ENCODE results near the gene LRRIQ1.

Gene LRRIQ1

DNA sequence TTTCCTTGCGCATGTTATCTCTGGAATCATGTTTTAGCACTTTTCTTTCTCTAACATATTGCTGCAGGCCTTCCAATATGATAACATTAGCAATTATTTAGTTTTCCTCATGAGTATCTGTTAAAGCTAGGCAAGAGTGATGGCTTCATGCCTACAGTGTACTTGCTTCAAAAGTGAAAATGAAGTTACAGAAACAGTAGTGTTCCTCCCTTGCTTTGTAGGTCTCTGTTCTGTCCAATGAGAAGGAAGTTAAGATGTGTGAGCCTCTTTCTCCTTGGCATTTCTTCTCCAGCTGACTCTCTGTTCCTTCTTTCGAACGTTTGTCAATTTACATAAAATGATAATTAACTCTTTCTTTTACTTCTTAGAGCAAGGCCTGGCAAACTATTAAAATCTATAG, 22.2 kb downstream of the LRRIQ1 start:
- DNase-seq, result no peak

DNA sequence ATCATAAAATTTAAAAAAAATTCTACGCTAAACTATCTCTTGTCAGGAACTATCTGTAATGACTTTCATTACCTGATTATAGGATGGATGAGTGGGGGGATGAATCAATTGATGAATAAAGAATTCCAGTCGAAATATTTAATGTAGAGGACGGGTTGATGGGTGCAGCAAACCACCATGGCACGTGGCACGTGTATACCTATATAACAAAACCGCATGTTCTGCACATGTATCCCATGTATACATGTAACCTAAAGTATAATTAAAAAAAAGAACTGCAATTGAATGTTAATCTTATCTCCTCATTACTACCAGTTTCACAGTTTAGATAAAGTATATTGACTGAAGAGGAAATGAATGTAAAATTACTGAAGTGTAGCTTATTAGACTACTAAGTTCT, 23.4 kb downstream of the LRRIQ1 start:
- no peak for DNase-seq

- no peak for DNase-seq
Measured at GRCh38 chr12:85060916-85061315, 24.8 kb downstream of the LRRIQ1 start.

- no peak for DNase-seq
Measured at GRCh38 chr12:85065837-85066482, 29.8 kb downstream of the LRRIQ1 start.

- no peak for DNase-seq
Measured at GRCh38 chr12:85072826-85073225, 36.7 kb downstream of the LRRIQ1 start.

DNA sequence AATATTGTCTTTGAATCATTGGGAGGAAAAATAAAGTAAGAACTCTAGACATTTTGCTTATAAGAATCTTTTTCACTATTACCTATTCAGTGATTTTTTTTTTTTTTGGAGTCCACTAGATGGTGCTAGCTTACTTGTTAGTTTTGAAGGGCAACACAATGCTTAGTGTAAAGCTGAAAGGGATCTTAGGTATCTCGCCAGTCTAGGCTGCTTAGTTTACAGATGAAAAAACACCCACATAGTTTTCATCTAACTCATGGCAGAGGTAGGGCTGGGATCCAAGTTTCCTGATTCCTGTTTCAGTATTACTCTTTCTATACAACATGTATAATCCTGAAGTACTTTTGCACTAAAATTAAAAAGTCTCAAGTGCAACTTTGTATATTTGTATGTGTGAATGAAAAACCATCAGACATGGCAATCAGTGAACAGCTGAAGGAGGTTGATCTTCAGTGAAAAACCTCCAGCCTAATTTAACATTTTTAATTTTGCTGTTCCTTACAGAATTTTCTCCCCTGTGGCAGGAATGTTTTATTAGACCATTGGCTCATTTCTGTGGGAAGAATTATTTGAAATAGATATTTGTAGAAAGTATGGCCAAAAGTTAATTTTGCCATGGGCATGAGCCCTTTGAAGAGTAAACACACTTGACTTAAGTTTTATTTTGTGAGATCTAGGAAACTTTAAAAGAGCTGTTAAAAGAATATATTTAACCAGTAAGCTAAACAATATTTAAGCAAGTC, 40.7 kb downstream of the LRRIQ1 start:
- no peak for DNase-seq

GRCh38 chr12:85085066-85085465, 48.9 kb downstream of the LRRIQ1 start:
- DNase-seq, result no peak

GRCh38 chr12:85089792-85090191, 53.6 kb downstream of the LRRIQ1 start:
- no peak for DNase-seq

- no peak for DNase-seq
Measured at GRCh38 chr12:85092814-85093370, 56.7 kb downstream of the LRRIQ1 start.

- no peak for DNase-seq
Measured at GRCh38 chr12:85095501-85095900, 59.4 kb downstream of the LRRIQ1 start.

- no peak for DNase-seq
Measured at GRCh38 chr12:85130646-85131045, 94.5 kb downstream of the LRRIQ1 start.

DNA sequence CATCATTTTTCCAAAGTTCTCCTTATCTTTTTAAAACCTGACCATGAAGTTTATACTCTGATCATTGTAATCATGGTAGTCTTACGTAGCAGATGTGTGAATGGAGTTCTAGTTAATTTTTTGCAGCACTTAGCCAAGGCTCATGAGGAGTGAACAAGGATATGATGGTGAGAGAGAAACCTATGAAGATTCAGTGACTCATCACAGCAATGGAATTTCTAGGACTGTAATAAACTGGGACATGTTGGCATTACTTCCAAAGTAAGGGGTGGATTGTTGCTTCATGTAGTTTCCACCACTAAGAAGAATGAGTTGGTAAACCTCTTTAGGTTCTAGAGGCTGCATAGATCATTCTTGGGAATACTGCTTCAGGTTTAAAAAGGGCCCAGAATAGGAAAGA, 102.7 kb downstream of the LRRIQ1 start:
- no peak for DNase-seq

GRCh38 chr12:85147331-85147730, 111.2 kb downstream of the LRRIQ1 start:
- DNase-seq, result no peak

GRCh38 chr12:85152311-85152729, 116.2 kb downstream of the LRRIQ1 start:
- no peak for DNase-seq

- DNase-seq, result no peak
Measured at GRCh38 chr12:85155791-85156190, 119.6 kb downstream of the LRRIQ1 start.

- no peak for DNase-seq
Measured at GRCh38 chr12:85156569-85156968, 120.4 kb downstream of the LRRIQ1 start.

GRCh38 chr12:85157035-85157603, 121.0 kb downstream of the LRRIQ1 start:
- no peak for DNase-seq

- no peak for DNase-seq
Measured at GRCh38 chr12:85163752-85164321, 127.7 kb downstream of the LRRIQ1 start.

DNA sequence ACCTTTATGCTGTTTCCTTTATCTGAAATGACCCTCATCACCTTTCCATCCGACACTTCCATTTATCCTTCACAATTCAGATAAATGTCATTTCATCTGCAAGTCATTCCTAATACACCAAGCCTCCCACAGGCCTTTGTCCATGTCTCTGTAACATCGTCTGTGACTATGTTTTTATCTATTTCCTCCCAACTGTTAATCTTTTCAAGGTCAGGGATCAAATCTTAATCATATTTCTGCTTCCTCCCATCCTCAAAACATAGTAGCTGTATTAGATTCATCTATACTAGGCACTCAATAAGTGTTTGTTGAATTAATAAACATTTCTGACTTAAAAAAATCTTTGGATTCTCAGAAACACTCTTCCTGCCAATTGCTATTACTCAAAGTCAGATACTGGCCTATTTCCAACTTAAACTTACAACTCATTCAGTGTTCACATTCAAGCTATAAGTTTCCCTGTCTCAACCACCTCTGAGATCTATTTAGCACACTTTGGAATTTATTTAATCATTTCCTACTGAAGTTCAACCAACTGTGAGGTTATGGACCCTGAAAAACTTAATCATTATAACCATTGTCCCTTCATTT, 143.6 kb downstream of the LRRIQ1 start:
- no peak for DNase-seq

DNA sequence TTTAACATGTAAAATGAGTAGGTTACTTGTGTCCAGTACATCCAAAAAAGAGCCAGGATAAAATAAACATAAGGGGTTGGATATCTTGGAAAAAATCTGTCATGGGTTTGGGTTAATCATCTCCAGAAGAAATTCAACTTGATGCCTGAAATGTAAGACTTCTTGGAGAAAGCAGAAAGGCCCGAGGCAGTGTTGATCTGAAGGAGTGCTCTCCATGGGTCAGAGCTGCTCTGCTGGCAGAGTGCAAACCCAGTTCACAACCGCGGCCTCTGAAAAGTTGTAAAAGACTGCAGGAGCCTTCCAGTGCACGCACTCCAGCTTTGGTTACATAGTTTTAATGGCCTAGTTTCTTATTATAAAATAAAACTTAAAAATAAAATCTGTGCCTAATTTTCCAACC, 146.5 kb downstream of the LRRIQ1 start:
- no peak for DNase-seq

DNA sequence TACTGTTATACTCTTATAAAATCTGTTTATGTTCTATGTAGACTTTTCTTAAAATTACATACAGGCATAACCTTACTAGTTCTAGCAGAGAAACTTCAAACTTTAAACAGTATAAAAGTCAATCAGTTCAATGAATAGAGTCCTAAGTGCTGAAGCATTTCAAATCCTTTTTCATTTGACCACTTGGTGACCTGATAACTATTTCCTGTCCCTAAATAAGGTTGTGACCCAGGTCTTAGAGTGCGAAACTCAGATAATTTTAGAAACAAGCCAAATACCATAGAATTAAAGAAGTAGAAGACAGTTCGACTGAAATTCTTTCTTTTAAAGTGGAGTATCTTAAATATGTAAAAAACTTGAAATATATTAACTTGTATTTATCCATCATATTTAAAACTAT, 147.7 kb downstream of the LRRIQ1 start:
- DNase-seq, result no peak

- no peak for DNase-seq
Measured at GRCh38 chr12:85186236-85186635, 150.1 kb downstream of the LRRIQ1 start.

GRCh38 chr12:85188619-85189018, 152.5 kb downstream of the LRRIQ1 start:
- DNase-seq, result no peak
